Ovary (tissue), 3 donors: Measurements from ENCODE around the gene PRDM16.

Experiments
- CTCF ChIP-seq, 3 donors: fragments of 450-650 bp in 2 of 3; fragments of 200-600 bp in 1 of 3; IDR thresholded peaks; one replicate each; pipeline versions ENCODE4 v1.5.1 to v1.8.0; 2016 to 2022; ENCODE audit warnings: antibody characterized with exemption in 3 of 3, mild to moderate bottlenecking in 1 of 3
- EP300 ChIP-seq: sonication (generic); formaldehyde crosslinking; IDR thresholded peaks from one replicate; pipeline ENCODE4 v1.6.1; 2017; ENCODE audit warnings: antibody characterized with exemption
- POLR2A ChIP-seq: fragments of 450-650 bp; IDR thresholded peaks from one replicate; pipeline ENCODE4 v1.6.1; 2017; ENCODE audit warnings: antibody characterized with exemption, mild to moderate bottlenecking, moderate library complexity
- donor health status: DM: no; HTN: no; CAD: no.

GRCh38 chr1:3355894-3356826 lies 287.2 kb downstream of the PRDM16 start:
- TF ChIP-seq CTCF (IDR thresholded peaks at IDR 0.05), result no peak
- TF ChIP-seq POLR2A, result no peak
- no peak for TF ChIP-seq EP300
